Muscle of leg (tissue), 11 donors: ENCODE data around the gene PAX9. TPM values are rescaled to one million over a fixed set of nuclear protein-coding genes. Genes with fewer than 3 reads are reported as not detected.

Source experiments
- DNase-seq: peaks from one replicate; pipeline ENCODE4 v3.0.0; 2013
- H3K27ac ChIP-seq: one replicate; pipeline ENCODE4 v1.5.1; 2013; ENCODE audit warnings: mild to moderate bottlenecking, low read length, control low read depth
- H3K27me3 ChIP-seq: one replicate; pipeline ENCODE4 v1.6.1; 2013; ENCODE audit warnings: low read length; ENCODE audit not compliant: control insufficient read depth, insufficient read depth
- H3K36me3 ChIP-seq: one replicate; pipeline ENCODE4 v1.6.1; 2013; ENCODE audit warnings: low read length; ENCODE audit not compliant: control insufficient read depth, insufficient read depth
- H3K4me1 ChIP-seq: one replicate; pipeline ENCODE4 v1.6.1; 2013; ENCODE audit warnings: low read length; ENCODE audit not compliant: control insufficient read depth, insufficient read depth
- H3K4me3 ChIP-seq: one replicate; pipeline ENCODE4 v1.5.1; 2013; ENCODE audit warnings: low read length, control low read depth
- H3K9me3 ChIP-seq: replicated peaks from 2 replicates; pipeline ENCODE4 v1.6.1; 2013; ENCODE audit warnings: low read depth, low read length; ENCODE audit not compliant: control insufficient read depth
- WGBS: methylation state at CpG from one replicate; pipeline ENCODE4 v1.1.5; 2013; ENCODE audit warnings: missing lambda C conversion rate; ENCODE audit not compliant: insufficient coverage; 5-methylcytosine and 5-hydroxymethylcytosine counted together
- polyA plus RNA-seq, 8 donors: library from polyadenylated mRNA; unstranded; fragments of 120-200 nt; gene quantifications; one replicate each; pipeline versions ENCODE4 v1.2.1 to v1.2.3, GENCODE V29; 2013; ENCODE audit warnings: inconsistent platforms in 1 of 8, low replicate concordance in 1 of 8; ENCODE audit not compliant: insufficient read length in 8 of 8, insufficient read depth in 1 of 8
- total RNA-seq: library from RNA; stranded (reverse); fragments of 120-200 nt; gene quantifications from one replicate; pipeline ENCODE4 v1.2.4, GENCODE V29; 2013

PAX9 gene
- total and polyA plus RNA-seq, 9 donors = 0.12 to 1.9 (median 0.36) TPM

- Histone ChIP-seq H3K27me3 (peaks cover 58% of the 10 kb centered on the region), H3K4me1 (peaks cover 18% of the 10 kb centered on the region), H3K36me3 (no peaks in the 10 kb centered on the region), H3K4me3 (peak overlapping the region; percentile 44), H3K9me3 (no peaks in the 10 kb centered on the region), H3K27ac (no peak overlapping the region)
- no peak for DNase-seq
- 1% methylated on average over 48 of the region's 55 CpGs for WGBS
Measured at GRCh38 chr14:36646664-36647416, 14.8 kb upstream of the PAX9 start.

- H3K4me1 ChIP-seq = peaks cover 18% of the 10 kb centered on the region
- no peak overlapping the region for H3K27ac ChIP-seq
- H3K36me3 ChIP-seq = no peaks in the 10 kb centered on the region
- H3K27me3 ChIP-seq = peaks cover 59% of the 10 kb centered on the region
- H3K9me3 ChIP-seq = no peaks in the 10 kb centered on the region
- peak overlapping the region; percentile 44 for H3K4me3 ChIP-seq
- WGBS = 0% methylated on average over 26 of the region's 34 CpGs
- no peak for DNase-seq
Measured at GRCh38 chr14:36647417-36647823, 14.2 kb upstream of the PAX9 start.

DNA sequence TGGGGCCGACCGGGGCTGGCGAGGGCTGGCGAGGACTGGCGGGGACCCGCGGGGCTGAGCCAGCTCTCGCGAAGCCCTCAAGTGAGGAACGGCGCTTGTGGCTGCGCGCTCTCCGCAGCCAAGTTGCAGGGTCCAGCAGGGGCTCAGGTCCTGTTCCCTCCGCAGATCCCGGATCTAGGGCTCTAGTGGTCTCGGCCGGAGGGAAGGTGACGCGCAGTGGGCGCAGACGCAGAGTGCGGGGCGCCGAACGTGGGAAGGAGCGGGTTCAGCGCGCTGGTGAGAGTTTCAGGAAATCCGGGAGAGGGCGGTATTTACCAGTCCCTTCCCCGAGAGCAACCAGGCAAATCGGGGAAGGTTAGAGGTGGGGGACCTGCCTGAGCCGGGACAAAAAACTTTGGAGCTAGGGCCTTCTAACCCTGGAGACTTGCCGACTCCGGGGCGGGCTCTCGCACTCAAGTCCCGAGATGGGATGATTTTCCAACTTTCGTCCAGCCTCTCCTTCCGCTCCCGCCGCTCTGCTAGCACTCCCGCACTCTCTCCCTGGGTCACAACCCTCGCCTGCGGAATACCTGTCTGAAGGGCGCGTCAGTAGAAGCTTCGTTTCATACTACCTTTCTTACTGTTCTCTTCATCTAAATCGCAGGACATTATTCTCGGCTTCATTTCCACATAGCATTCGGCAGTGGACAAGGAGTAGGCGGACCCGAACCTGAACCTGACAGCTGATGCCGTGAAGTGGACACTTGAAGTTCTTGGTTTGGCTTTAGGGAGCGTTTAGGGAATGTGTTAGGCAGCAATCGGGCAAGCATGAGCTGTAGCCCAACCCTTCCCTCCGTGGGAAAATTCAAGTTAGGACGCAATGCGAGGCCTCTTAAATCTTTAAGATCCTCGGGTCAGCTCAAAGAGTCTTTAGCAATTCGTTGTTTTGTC is 13.6 kb upstream of the PAX9 start:
- peaks cover 18% of the 10 kb centered on the region for H3K4me1 ChIP-seq
- no peaks in the 10 kb centered on the region for H3K36me3 ChIP-seq
- DNase-seq = peak; percentile 61
- H3K27ac ChIP-seq = no peak overlapping the region
- H3K4me3 ChIP-seq = peak overlapping the region; percentile 44
- H3K9me3 ChIP-seq = no peaks in the 10 kb centered on the region
- peaks cover 64% of the 10 kb centered on the region for H3K27me3 ChIP-seq
- WGBS = 3% methylated on average over 58 of the region's 62 CpGs

- Histone ChIP-seq H3K27ac (no peak overlapping the region), H3K4me1 (peaks cover 22% of the 10 kb centered on the region), H3K27me3 (peaks cover 77% of the 10 kb centered on the region), H3K9me3 (no peaks in the 10 kb centered on the region), H3K36me3 (no peaks in the 10 kb centered on the region), H3K4me3 (no peak overlapping the region)
- no peak for DNase-seq
- WGBS = no CpG with 5 or more reads among the region's 4 CpGs
Measured at GRCh38 chr14:36649872-36650650, 11.6 kb upstream of the PAX9 start.

GRCh38 chr14:36652542-36653201 is 9.0 kb upstream of the PAX9 start:
- no peak overlapping the region for H3K27ac ChIP-seq
- H3K36me3 ChIP-seq = no peaks in the 10 kb centered on the region
- peaks cover 33% of the 10 kb centered on the region for H3K4me1 ChIP-seq
- no peak for DNase-seq
- peaks cover 78% of the 10 kb centered on the region for H3K27me3 ChIP-seq
- no peak overlapping the region for H3K4me3 ChIP-seq
- no peaks in the 10 kb centered on the region for H3K9me3 ChIP-seq

DNA sequence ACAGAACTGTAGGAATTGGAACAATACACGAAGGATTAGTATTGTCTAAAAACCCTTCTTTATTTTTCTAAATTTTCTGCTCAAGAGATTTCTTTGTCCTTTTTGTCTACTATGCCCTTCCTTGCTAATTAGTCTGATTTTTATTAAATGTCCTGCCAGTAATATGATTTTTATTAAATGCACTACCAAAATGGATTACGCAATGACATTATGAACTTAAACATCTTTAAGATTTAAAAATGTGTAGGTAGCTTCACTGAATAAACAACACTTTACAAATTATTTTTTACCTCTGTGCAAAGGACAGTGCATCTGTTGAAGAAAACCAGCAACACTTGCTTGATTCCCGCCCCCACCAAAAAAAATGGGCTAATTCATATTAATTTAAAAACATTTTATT is 8.2 kb upstream of the PAX9 start:
- no peak for DNase-seq
- Histone ChIP-seq H3K4me1 (peaks cover 32% of the 10 kb centered on the region), H3K9me3 (no peaks in the 10 kb centered on the region), H3K36me3 (no peaks in the 10 kb centered on the region), H3K27me3 (peaks cover 78% of the 10 kb centered on the region), H3K27ac (no peak overlapping the region), H3K4me3 (no peak overlapping the region)
- WGBS = no CpG with 5 or more reads among the region's 3 CpGs

DNA sequence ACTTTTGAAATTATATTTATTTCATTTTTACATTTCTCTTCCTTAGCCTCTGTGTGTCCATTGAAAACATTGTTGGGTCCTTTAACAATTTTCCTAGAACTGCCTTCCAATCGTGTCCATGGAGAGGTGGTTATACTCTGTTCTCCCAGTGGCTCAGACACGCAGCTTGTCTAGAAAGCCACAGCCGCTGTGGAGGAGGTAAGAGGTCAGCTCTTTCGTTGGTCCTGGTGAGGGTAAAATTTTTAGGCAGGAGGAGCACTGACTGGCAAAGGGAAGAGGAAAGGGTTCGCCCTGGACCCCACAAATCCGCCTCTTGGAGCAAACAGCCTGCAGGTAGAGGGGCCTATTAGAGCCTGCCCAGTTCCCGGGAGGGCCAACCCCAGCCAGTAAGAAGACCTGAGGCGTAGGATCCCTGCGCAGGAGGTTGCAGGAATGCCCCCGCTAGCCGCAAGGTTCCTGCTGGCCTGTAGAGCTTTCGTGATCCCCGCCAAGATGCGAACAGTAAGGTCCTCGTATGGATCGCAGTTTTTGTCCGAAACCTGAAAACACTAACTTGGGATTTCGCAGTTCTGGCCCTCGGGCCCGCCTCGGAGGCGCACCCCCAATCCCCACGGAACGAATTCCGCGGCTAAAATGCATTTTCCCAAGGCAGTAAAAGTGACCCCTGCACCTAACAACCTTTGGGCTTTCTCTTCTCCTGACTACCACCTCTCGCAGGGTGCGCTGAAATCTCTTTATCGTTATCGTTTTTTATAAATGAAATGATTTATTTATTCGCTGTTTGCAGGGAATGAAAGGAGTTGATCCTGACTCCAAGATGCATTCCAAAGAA is 7.5 kb upstream of the PAX9 start:
- Histone ChIP-seq H3K9me3 (no peaks in the 10 kb centered on the region), H3K4me3 (no peak overlapping the region), H3K4me1 (peaks cover 33% of the 10 kb centered on the region), H3K36me3 (no peaks in the 10 kb centered on the region), H3K27ac (no peak overlapping the region), H3K27me3 (peaks cover 79% of the 10 kb centered on the region)
- no peak for DNase-seq
- whole genome bisulfite sequencing = 5% methylated on average over 24 of the region's 31 CpGs

- H3K27me3 ChIP-seq = peaks cover 83% of the 10 kb centered on the region
- H3K36me3 ChIP-seq = no peaks in the 10 kb centered on the region
- H3K27ac ChIP-seq = no peak overlapping the region
- DNase-seq = no peak
- no peak overlapping the region for H3K4me3 ChIP-seq
- 8% methylated on average over 29 of the region's 34 CpGs for WGBS
- peaks cover 33% of the 10 kb centered on the region for H3K4me1 ChIP-seq
- H3K9me3 ChIP-seq = no peaks in the 10 kb centered on the region
Measured at GRCh38 chr14:36654794-36655381, 6.8 kb upstream of the PAX9 start.

GRCh38 chr14:36655571-36655962 is 6.1 kb upstream of the PAX9 start:
- no peak for DNase-seq
- H3K9me3 ChIP-seq = no peaks in the 10 kb centered on the region
- H3K27ac ChIP-seq = no peak overlapping the region
- H3K4me1 ChIP-seq = peaks cover 33% of the 10 kb centered on the region
- peaks cover 87% of the 10 kb centered on the region for H3K27me3 ChIP-seq
- WGBS = 2% methylated on average over 10 of the region's 11 CpGs
- no peak overlapping the region for H3K4me3 ChIP-seq
- H3K36me3 ChIP-seq = no peaks in the 10 kb centered on the region
